PC-3 (cell line): ENCODE data around the gene MANF. TPM values are rescaled to one million over a fixed set of nuclear protein-coding genes. Genes with fewer than 3 reads are reported as not detected.

Experiments used
- ATAC-seq: fragments of 200-7000 bp; cut with Tn5 transposase; 2 replicates; pipeline ENCODE4 v1.9.1; 2020; ENCODE audit warnings: mild to moderate bottlenecking, moderate library complexity
- BruUV-seq: library from RNA; stranded (reverse); fragments of 400-500 nt; replicated peaks from 2 replicates; lab custom pipeline; 2021; lab: Mats Ljungman, UMichigan
- CTCF ChIA-PET: fragments of 300-600 bp; sonication (Branson Sonifier 250); formaldehyde crosslinking; loops from one replicate; lab custom pipeline; 2022; ENCODE audit warnings: antibody characterized with exemption; lab: Charles Lee
- POLR2A ChIA-PET: fragments of 300-600 bp; sonication (Branson Sonifier 250); formaldehyde crosslinking; loops from one replicate; lab custom pipeline; 2022; ENCODE audit warnings: antibody characterized with exemption; ENCODE audit not compliant: unreplicated experiment; lab: Charles Lee
- DNase-seq: peaks from one replicate; pipeline ENCODE4 v3.0.0-alpha.2; 2015
- H2AFZ ChIP-seq: fragments of 300-600 bp; sonication (generic); 2 replicates; pipeline ENCODE4 v1.6.0; 2016; ENCODE audit warnings: antibody characterized with exemption, low read length
- H3F3A ChIP-seq: fragments of 300-600 bp; sonication (generic); one replicate; pipeline ENCODE4 v1.6.0; 2017; ENCODE audit warnings: antibody characterized with exemption, low read length, control low read depth, mild to moderate bottlenecking; ENCODE audit not compliant: unreplicated experiment
- H3K27ac ChIP-seq: fragments of 300-600 bp; sonication (generic); 2 replicates; pipeline ENCODE4 v1.5.1; 2016; ENCODE audit warnings: mild to moderate bottlenecking, low read length
- H3K27me3 ChIP-seq: fragments of 300-600 bp; sonication (generic); 2 replicates; pipeline ENCODE4 v1.6.1; 2016; ENCODE audit warnings: low read length, mixed read lengths
- H3K36me3 ChIP-seq: fragments of 300-600 bp; sonication (generic); 2 replicates; pipeline ENCODE4 v1.6.1; 2016; ENCODE audit warnings: low read depth, mixed run types, low read length, mixed read lengths
- H3K4me1 ChIP-seq: fragments of 300-600 bp; sonication (generic); 2 replicates; pipeline ENCODE4 v1.5.1; 2016; ENCODE audit warnings: low read length; ENCODE audit not compliant: insufficient read depth
- H3K4me2 ChIP-seq: fragments of 300-600 bp; sonication (generic); 2 replicates; pipeline ENCODE4 v1.6.0; 2016; ENCODE audit warnings: low read length
- H3K4me3 ChIP-seq: fragments of 300-600 bp; sonication (generic); 2 replicates; pipeline ENCODE4 v1.5.1; 2016; ENCODE audit warnings: mild to moderate bottlenecking, low read length, mixed read lengths
- H3K79me2 ChIP-seq: fragments of 300-600 bp; sonication (generic); 2 replicates; pipeline ENCODE4 v1.6.1; 2017; ENCODE audit warnings: low read length, mixed read lengths
- H3K9ac ChIP-seq: fragments of 300-600 bp; sonication (generic); 2 replicates; pipeline ENCODE4 v1.6.0; 2016; ENCODE audit warnings: mild to moderate bottlenecking, low read length
- H3K9me2 ChIP-seq: fragments of 300-600 bp; sonication (generic); replicated peaks from 2 replicates; pipeline ENCODE4 v1.6.1; 2016; ENCODE audit warnings: mixed run types, low read length, mixed read lengths
- H3K9me3 ChIP-seq: fragments of 300-600 bp; sonication (generic); 2 replicates; pipeline ENCODE4 v1.6.1; 2016; ENCODE audit warnings: low read length, mixed read lengths
- H4K20me1 ChIP-seq: fragments of 300-600 bp; sonication (generic); 2 replicates; pipeline ENCODE4 v1.6.1; 2016; ENCODE audit warnings: low read length, mixed read lengths
- EZH2 ChIP-seq: fragments of 300-600 bp; sonication (generic); IDR thresholded peaks from one replicate; pipeline ENCODE4 v1.6.1; 2017; ENCODE audit warnings: antibody characterized with exemption, mild to moderate bottlenecking, low read length; ENCODE audit not compliant: unreplicated experiment
- EZH2phosphoT487 ChIP-seq: fragments of 300-600 bp; sonication (generic); IDR thresholded peaks from 2 replicates; pipeline ENCODE4 v1.6.1; 2018; ENCODE audit warnings: mild to moderate bottlenecking, antibody characterized with exemption, low read length, borderline replicate concordance
- intact Hi-C: fragments of 100-400 bp; cut with micrococcal nuclease; formaldehyde crosslinking; loops from 2 replicates; pipeline ENCODE4 v1.9.0; 2023
- total RNA-seq: library from RNA; depleted of rRNA; stranded (reverse); fragments of >200 nt; gene quantifications from 2 replicates; pipeline ENCODE4 v1.2.3, GENCODE V29; 2014
- TF ChIP-seq, protein P1 (sequence below): fragments of 300-600 bp; sonication (generic); conservative IDR thresholded peaks from 2 replicates; pipeline ENCODE4 v1.5.1; 2017; ENCODE audit warnings: antibody characterized with exemption, low read depth, mild to moderate bottlenecking, low read length

Gene MANF
- total RNA-seq, 1 experiment from 2014 or later: 200 TPM

DNA sequence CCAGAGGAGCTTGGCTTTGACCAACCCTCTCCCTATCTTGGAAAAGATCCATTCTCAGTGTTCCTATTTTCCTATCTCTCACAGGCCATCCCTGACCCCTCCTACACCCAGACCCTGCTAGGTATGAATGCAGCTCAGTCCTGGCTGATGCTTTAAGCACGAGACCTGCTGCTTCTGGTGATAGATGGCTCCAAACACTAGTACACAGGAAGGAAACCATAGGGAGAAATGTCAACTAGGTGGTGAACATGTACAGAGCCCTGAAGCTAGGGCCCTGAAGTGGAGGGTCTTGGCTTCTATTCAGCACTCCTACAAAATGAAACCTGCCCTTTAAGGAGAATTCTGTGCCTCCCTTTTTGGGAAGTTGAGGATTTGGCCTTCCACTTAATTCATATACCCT lies 47.4 kb upstream of the MANF start:
- POLR2A ChIA-PET: no interaction called here
- Histone ChIP-seq H3K9ac (no peak overlapping the region), H3K9me2 (no peaks in the 10 kb centered on the region), H3K4me1 (peaks cover 19% of the 10 kb centered on the region), H3K27me3 (no peaks in the 10 kb centered on the region), H3K79me2 (no peaks in the 10 kb centered on the region), H3F3A (no peaks in the 10 kb centered on the region), H3K4me3 (no peak overlapping the region), H4K20me1 (no peaks in the 10 kb centered on the region), H3K4me2 (no peak overlapping the region), H3K27ac (no peak overlapping the region), H3K36me3 (no peaks in the 10 kb centered on the region), H3K9me3 (no peaks in the 10 kb centered on the region), H2AFZ (no peak overlapping the region)
- BruUV-seq: no TSS peak
- CTCF ChIA-PET: no interaction called here
- ATAC-seq: no peak
- no peak for DNase-seq
- intact Hi-C loops: no loop called here
- no peak for TF ChIP-seq EZH2
- TF ChIP-seq, protein P1, sequence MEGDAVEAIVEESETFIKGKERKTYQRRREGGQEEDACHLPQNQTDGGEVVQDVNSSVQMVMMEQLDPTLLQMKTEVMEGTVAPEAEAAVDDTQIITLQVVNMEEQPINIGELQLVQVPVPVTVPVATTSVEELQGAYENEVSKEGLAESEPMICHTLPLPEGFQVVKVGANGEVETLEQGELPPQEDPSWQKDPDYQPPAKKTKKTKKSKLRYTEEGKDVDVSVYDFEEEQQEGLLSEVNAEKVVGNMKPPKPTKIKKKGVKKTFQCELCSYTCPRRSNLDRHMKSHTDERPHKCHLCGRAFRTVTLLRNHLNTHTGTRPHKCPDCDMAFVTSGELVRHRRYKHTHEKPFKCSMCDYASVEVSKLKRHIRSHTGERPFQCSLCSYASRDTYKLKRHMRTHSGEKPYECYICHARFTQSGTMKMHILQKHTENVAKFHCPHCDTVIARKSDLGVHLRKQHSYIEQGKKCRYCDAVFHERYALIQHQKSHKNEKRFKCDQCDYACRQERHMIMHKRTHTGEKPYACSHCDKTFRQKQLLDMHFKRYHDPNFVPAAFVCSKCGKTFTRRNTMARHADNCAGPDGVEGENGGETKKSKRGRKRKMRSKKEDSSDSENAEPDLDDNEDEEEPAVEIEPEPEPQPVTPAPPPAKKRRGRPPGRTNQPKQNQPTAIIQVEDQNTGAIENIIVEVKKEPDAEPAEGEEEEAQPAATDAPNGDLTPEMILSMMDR: no peak

DNA sequence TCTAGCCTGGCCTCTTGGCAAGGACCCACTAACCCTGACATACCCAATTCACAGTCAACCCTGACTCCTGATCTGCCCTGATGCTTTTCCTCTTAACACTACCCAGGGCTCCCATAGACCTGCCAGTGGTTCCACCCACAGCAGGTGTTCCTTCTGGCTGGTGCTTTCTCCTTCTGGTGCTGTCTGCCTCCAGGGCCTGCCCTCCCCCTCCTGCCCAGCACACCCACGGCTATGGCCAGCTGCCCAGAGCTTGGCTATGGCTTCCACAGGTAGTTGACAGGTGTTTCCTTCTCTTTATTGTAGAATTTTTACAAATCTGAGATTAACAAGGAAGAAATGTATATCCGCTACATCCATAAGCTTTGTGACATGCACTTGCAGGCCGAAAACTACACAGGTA lies 46.5 kb upstream of the MANF start:
- Histone ChIP-seq H3K9ac (no peak overlapping the region), H3K79me2 (no peaks in the 10 kb centered on the region), H3K36me3 (no peaks in the 10 kb centered on the region), H3K4me1 (peaks cover 19% of the 10 kb centered on the region), H3K27me3 (no peaks in the 10 kb centered on the region), H3K27ac (no peak overlapping the region), H2AFZ (no peak overlapping the region), H3K4me2 (no peak overlapping the region), H4K20me1 (no peaks in the 10 kb centered on the region), H3K9me2 (no peaks in the 10 kb centered on the region), H3K9me3 (no peaks in the 10 kb centered on the region), H3K4me3 (no peak overlapping the region), H3F3A (no peaks in the 10 kb centered on the region)
- TF ChIP-seq EZH2phosphoT487 (no peak), EZH2 (no peak)
- TF ChIP-seq, protein P1: no peak
- CTCF ChIA-PET: interaction anchor here (1.0 kb wide), 1 partner anchor 28 kb away, joined by 3 read pairs; no protein-coding TSS in a partner anchor
- intact Hi-C loops: no loop called here
- POLR2A ChIA-PET: no interaction called here
- DNase-seq: no peak
- no peak for ATAC-seq
- BruUV-seq: no TSS peak

DNA sequence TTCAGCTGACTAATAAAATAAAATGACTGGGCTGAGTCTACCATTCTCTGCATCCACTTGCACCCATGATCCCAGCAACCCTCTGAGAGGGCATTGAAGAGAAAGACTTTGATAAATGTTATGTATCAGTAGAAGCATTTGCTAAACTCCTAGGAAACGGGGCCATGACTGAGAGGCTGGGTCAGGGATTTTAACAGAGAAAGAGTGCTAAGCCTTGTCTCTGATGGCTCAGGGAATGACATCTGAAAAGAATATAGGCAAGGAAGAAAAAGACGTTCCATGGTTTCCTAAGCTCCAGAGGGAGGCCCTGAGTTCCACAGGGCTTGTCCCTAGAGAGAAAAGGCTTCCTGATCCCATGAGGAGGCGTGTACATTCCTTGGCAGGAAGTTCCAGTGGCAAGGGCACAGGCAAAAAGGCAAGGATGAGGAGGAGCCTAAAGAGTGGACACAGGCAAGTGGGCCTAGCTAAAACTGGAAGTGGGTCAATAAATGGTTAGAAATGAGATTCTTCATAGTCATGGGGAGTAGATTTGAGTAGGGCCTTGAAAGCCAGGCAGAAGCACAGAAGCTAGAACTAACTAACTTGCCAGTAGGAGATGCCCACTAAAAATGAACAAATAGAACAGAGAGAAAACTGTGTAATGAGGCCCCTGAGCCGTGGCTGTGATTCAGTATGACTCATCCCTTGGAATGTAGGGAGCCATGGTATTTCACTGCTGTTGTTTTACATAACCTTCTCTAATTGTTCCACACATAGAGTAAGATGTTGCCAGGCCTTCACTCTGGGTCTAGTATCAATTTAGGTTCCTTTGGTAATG lies 44.9 kb upstream of the MANF start:
- no peak for TF ChIP-seq EZH2
- no peak for TF ChIP-seq EZH2phosphoT487
- TF ChIP-seq, protein P1: no peak
- H3K4me2 ChIP-seq: peak overlapping the region; percentile 53
- intact Hi-C loops: loop anchor here (1.0 kb wide), 1 partner anchor 724 kb away; no protein-coding TSS in a partner anchor
- peak overlapping the region; percentile 53 for H3K27ac ChIP-seq
- H3K9me3 ChIP-seq: no peaks in the 10 kb centered on the region
- H3K36me3 ChIP-seq: no peaks in the 10 kb centered on the region
- H3K9ac ChIP-seq: no peak overlapping the region
- ATAC-seq: peak; percentile 93
- no peaks in the 10 kb centered on the region for H4K20me1 ChIP-seq
- ChIA-PET POLR2A (no interaction called here), CTCF (interaction anchor here (1.0 to 1.1 kb wide), 2 partner anchors 29 to 32 kb away, joined by 3 to 4 read pairs; no protein-coding TSS in a partner anchor)
- no peaks in the 10 kb centered on the region for H3K27me3 ChIP-seq
- peak overlapping the region; percentile 64 for H2AFZ ChIP-seq
- H3K4me1 ChIP-seq: peaks cover 24% of the 10 kb centered on the region
- no peaks in the 10 kb centered on the region for H3K9me2 ChIP-seq
- no peaks in the 10 kb centered on the region for H3F3A ChIP-seq
- BruUV-seq: TSS peak; percentile 76
- no peaks in the 10 kb centered on the region for H3K79me2 ChIP-seq
- H3K4me3 ChIP-seq: peak overlapping the region; percentile 7; the same call in 1 of the 2 replicates
- peak; percentile 93 for DNase-seq
